OCI-LY7 (cell line): ENCODE measurements around the gene POLA1.

Source experiments
- CTCF ChIP-seq: fragments of 200-600 bp; sonication (generic); conservative IDR thresholded peaks from 2 replicates; pipeline ENCODE4 v1.5.1; 2014; ENCODE audit warnings: mild to moderate bottlenecking, antibody characterized with exemption, low read length, moderate library complexity, mixed read lengths
- EZH2phosphoT487 ChIP-seq: fragments of 200-600 bp; sonication (generic); IDR thresholded peaks from 2 replicates; pipeline ENCODE4 v1.6.1; 2018; ENCODE audit warnings: low read depth, borderline replicate concordance, mild to moderate bottlenecking, mixed run types, antibody characterized with exemption, low read length, moderate library complexity, mixed read lengths

- TF ChIP-seq CTCF (no peak), EZH2phosphoT487 (no peak)
These were observed 315.7 kb downstream of the POLA1 start for GRCh38 chrX:25009407-25009806.
